Endodermal cell (in vitro differentiated cells): ENCODE results near the gene RAB33A. TPM values are rescaled to one million over a fixed set of nuclear protein-coding genes. Genes with fewer than 3 reads are reported as not detected.

Experiments used
- DNase-seq: peaks from one replicate; pipeline ENCODE4 v3.0.0-alpha.2; 2017
- H3K27ac ChIP-seq: 2 replicates; pipeline ENCODE4 v1.5.1; 2013; ENCODE audit warnings: mild to moderate bottlenecking, low read depth, low read length, moderate library complexity
- H3K27me3 ChIP-seq: 2 replicates; pipeline ENCODE4 v1.6.1; 2013; ENCODE audit warnings: mild to moderate bottlenecking, low read length, moderate library complexity; ENCODE audit not compliant: insufficient read depth, control insufficient read depth, poor library complexity, severe bottlenecking
- H3K36me3 ChIP-seq: 2 replicates; pipeline ENCODE4 v1.7.0; 2013; ENCODE audit warnings: mild to moderate bottlenecking, low read length, moderate library complexity; ENCODE audit not compliant: control insufficient read depth, insufficient read depth
- H3K4me1 ChIP-seq: one replicate; pipeline ENCODE4 v1.7.0; 2013; ENCODE audit warnings: low read length; ENCODE audit not compliant: control insufficient read depth, insufficient read depth
- H3K4me3 ChIP-seq: 2 replicates; pipeline ENCODE4 v1.5.1; 2013; ENCODE audit warnings: mild to moderate bottlenecking, low read length, moderate library complexity
- H3K9ac ChIP-seq: 2 replicates; pipeline ENCODE4 v1.6.1; 2013; ENCODE audit warnings: mild to moderate bottlenecking, low read length, moderate library complexity; ENCODE audit not compliant: poor library complexity, severe bottlenecking; ENCODE audit errors: extremely low read depth
- H3K9me3 ChIP-seq: 2 replicates; pipeline ENCODE4 v1.6.1; 2013; ENCODE audit warnings: mild to moderate bottlenecking, low read length, moderate library complexity; ENCODE audit not compliant: control insufficient read depth
- H3K27ac Mint-ChIP-seq: 2 replicates; pipeline ENCODE4 v1.8.0; 2020; ENCODE audit warnings: mixed read lengths
- H3K27me3 Mint-ChIP-seq: 2 replicates; pipeline ENCODE4 v1.8.0; 2021; ENCODE audit warnings: mild to moderate bottlenecking, mixed read lengths; ENCODE audit not compliant: insufficient read depth
- H3K36me3 Mint-ChIP-seq: 2 replicates; pipeline ENCODE4 v1.8.0; 2020; ENCODE audit warnings: low read depth, mixed read lengths
- H3K4me1 Mint-ChIP-seq: 2 replicates; pipeline ENCODE4 v1.8.0; 2020; ENCODE audit warnings: mixed read lengths
- H3K4me3 Mint-ChIP-seq: 2 replicates; pipeline ENCODE4 v1.8.0; 2020; ENCODE audit warnings: mild to moderate bottlenecking, moderate library complexity, mixed read lengths
- H3K9me3 Mint-ChIP-seq: 2 replicates; pipeline ENCODE4 v1.8.0; 2020; ENCODE audit warnings: mild to moderate bottlenecking, mixed read lengths
- WGBS, 2 experiments: methylation state at CpG; one replicate each; pipeline versions ENCODE4 v1.1.5 to v1.1.7; 2013; ENCODE audit warnings: missing lambda C conversion rate in 2 of 2, mixed read lengths in 1 of 2; ENCODE audit not compliant: insufficient coverage in 1 of 2, insufficient read length in 1 of 2; 5-methylcytosine and 5-hydroxymethylcytosine counted together
- total RNA-seq, 2 donors: library from RNA; stranded (reverse); fragmentation: NEBNext Ultra II Directional in 1 of 2; extraction: Animal tissue kit (Norgen Biotek cat#: 25700) in 1 of 2; gene quantifications; 2 replicates in 1 of 2; 3 replicates in 1 of 2; pipeline ENCODE4 v1.2.1, GENCODE V29; 2021
- TF ChIP-seq, protein P1 (sequence below): fragments of 200-600 bp; sonication (generic); conservative IDR thresholded peaks from 2 replicates; pipeline ENCODE4 v1.5.0; 2021; ENCODE audit warnings: antibody characterized with exemption, mild to moderate bottlenecking

The RAB33A gene
- total RNA-seq, 2 donors from 2014 or later = not detected

DNA sequence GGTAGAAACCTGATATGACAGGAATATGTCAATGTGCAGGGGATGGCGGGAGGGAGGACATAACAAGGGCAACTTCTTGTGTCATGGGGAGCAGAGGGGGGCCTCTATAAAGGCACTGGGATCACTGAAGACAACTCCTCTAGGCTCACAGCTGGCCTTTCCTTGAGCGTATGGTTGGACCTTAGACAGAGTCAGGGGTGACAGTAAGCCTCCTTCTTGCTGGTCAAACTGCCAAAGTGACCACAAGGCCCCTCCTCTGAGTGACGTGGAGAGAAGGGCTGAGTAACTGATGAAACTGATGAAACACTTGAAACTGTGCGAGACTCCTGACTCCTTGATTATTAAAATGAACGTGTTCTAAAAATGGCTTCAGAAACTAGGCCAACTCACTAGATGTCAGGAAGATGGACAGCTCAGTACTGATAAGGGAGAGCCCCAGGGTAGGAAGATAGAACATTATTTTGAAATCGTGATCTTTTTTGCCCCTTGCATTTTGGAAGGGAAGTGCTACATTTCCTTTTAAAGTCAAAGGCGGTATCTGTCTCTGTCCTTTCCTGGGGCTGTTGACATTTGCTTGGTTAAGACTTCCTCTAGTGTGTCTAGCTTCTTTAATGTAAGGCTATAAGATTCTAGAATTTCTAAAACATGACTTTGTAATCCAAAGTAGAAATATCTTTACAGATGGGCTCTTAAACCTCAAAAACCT, 1.6 kb downstream of the RAB33A start:
- no peak overlapping the region for H3K4me3 Mint-ChIP-seq
- TF ChIP-seq, protein P1, sequence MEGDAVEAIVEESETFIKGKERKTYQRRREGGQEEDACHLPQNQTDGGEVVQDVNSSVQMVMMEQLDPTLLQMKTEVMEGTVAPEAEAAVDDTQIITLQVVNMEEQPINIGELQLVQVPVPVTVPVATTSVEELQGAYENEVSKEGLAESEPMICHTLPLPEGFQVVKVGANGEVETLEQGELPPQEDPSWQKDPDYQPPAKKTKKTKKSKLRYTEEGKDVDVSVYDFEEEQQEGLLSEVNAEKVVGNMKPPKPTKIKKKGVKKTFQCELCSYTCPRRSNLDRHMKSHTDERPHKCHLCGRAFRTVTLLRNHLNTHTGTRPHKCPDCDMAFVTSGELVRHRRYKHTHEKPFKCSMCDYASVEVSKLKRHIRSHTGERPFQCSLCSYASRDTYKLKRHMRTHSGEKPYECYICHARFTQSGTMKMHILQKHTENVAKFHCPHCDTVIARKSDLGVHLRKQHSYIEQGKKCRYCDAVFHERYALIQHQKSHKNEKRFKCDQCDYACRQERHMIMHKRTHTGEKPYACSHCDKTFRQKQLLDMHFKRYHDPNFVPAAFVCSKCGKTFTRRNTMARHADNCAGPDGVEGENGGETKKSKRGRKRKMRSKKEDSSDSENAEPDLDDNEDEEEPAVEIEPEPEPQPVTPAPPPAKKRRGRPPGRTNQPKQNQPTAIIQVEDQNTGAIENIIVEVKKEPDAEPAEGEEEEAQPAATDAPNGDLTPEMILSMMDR = no peak
- no peak for DNase-seq
- WGBS, 2 experiments = 73 to 90% methylated on average over 2 to 7 of the region's 7 CpGs
- Histone ChIP-seq H3K36me3 (no peaks in the 10 kb centered on the region), H3K27me3 (peaks cover 36% of the 10 kb centered on the region), H3K4me1 (no peaks in the 10 kb centered on the region), H3K9me3 (no peaks in the 10 kb centered on the region), H3K9ac (no peak overlapping the region), H3K4me3 (no peak overlapping the region), H3K27ac (no peak overlapping the region)
- H3K27me3 Mint-ChIP-seq = peaks cover 46% of the 10 kb centered on the region
- peaks cover 41% of the 10 kb centered on the region for H3K9me3 Mint-ChIP-seq
- no peaks in the 10 kb centered on the region for H3K36me3 Mint-ChIP-seq
- no peaks in the 10 kb centered on the region for H3K4me1 Mint-ChIP-seq
- H3K27ac Mint-ChIP-seq = no peak overlapping the region

DNA sequence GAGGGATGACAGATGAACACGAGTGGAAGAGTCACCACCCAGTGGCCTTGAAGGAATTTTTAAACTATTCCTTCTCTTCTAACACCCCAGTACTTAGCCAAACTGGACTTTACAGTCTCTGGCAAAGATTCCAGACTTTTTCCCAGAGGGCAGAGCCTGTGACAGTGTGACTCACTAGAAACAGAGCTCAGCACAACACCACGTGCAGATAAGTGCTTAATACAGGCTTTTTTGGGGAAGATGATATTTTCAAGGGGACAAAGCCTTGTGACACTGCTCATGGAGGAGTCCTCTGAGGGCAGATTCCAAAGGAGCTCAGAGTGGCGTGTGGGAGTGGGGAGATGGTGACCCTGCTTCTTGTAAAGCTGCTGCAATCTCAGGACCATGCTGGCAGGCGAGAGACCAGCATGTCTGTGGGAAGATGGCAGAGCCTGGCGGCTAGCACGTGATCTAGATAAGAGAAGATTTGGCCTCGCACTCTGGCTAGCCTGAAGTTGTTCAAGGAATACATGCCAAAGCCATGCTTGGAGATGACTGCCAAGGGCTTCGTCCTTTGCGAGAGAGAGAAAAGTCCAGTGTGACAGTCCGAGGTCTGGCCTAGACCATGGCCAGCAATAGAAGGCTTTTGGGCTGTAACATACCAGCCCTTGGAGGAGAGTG, 2.4 kb downstream of the RAB33A start:
- no peaks in the 10 kb centered on the region for H3K4me1 ChIP-seq
- Mint-ChIP-seq H3K4me1 (no peaks in the 10 kb centered on the region), H3K9me3 (peaks cover 41% of the 10 kb centered on the region), H3K36me3 (no peaks in the 10 kb centered on the region), H3K27ac (no peak overlapping the region), H3K4me3 (no peak overlapping the region), H3K27me3 (peaks cover 46% of the 10 kb centered on the region)
- TF ChIP-seq, protein P1 = no peak
- no peaks in the 10 kb centered on the region for H3K36me3 ChIP-seq
- peaks cover 36% of the 10 kb centered on the region for H3K27me3 ChIP-seq
- no peak overlapping the region for H3K4me3 ChIP-seq
- H3K27ac ChIP-seq = no peak overlapping the region
- no peak overlapping the region for H3K9ac ChIP-seq
- WGBS, 2 experiments = 84 to 92% methylated on average over 2 to 10 of the region's 10 CpGs
- H3K9me3 ChIP-seq = no peaks in the 10 kb centered on the region
- no peak for DNase-seq

DNA sequence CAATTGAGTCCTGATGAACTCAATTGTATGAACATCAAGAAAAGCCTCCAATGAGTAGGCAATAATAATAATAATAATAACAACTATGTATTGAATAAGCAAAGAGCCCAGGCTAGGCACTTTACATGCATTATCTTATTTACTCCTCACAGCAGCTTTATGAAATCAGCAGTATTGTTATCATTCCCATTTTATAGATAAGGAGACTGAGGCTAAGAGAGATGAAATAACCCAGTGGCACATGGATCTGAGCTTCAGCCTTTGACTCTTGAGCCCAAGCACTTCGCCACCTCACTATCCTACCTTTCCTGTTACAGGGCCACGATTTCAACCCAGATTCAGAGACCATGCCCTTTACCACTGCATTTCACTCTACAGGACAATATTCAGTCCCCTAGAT, 3.2 kb downstream of the RAB33A start:
- H3K27me3 ChIP-seq = peaks cover 36% of the 10 kb centered on the region
- peaks cover 49% of the 10 kb centered on the region for H3K27me3 Mint-ChIP-seq
- no peaks in the 10 kb centered on the region for H3K9me3 ChIP-seq
- H3K36me3 Mint-ChIP-seq = no peaks in the 10 kb centered on the region
- H3K4me1 Mint-ChIP-seq = no peaks in the 10 kb centered on the region
- WGBS, 2 experiments = 88% methylated on average over 2 of the region's 2 CpGs; no CpG with 5 or more reads in 1 of the 2 experiments
- H3K4me3 ChIP-seq = no peak overlapping the region
- no peak overlapping the region for H3K27ac Mint-ChIP-seq
- H3K9me3 Mint-ChIP-seq = peaks cover 45% of the 10 kb centered on the region
- H3K36me3 ChIP-seq = no peaks in the 10 kb centered on the region
- H3K9ac ChIP-seq = no peak overlapping the region
- no peaks in the 10 kb centered on the region for H3K4me1 ChIP-seq
- DNase-seq = no peak
- no peak overlapping the region for H3K27ac ChIP-seq
- TF ChIP-seq, protein P1 = no peak
- no peak overlapping the region for H3K4me3 Mint-ChIP-seq
